ENCODE results near the gene EMC1. TPM values are rescaled to one million over a fixed set of nuclear protein-coding genes. Genes with fewer than 3 reads are reported as not detected.
A peak's percentile ranks its signal among the peaks of the same experiment; 100 is the strongest.

The EMC1 gene
- total RNA-seq, 2 experiments from 2014 or later: 21.9 to 22.2 TPM

DNA sequence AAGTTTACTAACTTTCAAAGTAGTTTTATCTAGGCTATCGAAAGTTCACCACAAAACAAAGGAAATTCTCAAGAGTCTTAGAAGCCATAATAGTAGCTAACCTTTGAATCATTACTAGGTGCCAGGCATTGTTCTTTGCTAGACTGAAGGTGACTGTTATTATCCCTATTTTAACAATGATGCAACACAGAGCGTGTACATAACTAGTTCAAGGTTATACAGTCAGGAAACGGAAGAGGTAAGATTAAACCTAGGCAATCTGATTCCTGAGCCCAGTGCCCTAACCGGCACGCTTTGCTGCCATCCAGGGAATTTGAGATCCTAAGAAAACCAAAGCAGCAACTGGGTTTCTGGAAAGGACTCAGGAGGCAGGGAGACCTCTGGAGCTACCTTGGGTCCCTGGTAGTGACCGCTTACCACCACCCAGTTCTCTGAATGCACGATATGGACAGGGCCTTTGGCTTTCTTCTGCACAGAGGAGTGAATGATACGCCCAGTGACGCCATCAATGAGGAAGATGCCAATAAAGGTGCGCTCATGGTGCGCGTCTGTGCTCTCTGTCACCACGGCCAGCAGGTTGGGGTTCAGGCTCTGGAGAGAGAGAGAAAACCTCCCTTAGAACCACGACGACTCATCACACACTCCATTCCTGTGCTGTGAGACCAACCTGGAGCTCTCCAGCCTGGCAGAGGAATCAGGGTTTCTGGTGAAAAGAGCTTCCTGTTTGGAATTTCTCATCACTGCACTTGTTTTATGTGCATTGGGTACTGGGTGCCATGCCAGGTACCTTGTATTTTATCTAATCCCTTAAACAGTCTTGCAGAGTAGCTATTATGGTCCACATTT lies 28.1 kb downstream of the EMC1 start:
- no peak overlapping the region for H3K4me3 Mint-ChIP-seq
- no peak overlapping the region for H3K27ac ChIP-seq (ENCODE audit: low read depth in 1 of 2, low read length in 2 of 2)
- no peaks in the 10 kb centered on the region for H3K4me1 ChIP-seq (ENCODE audit: insufficient read depth, low read length)
- H3K27ac Mint-ChIP-seq: peak overlapping the region; percentile 14
- ChIA-PET POLR2A (no interaction called here), CTCF (no interaction called here)
- intact Hi-C loops (cut with DNase I, micrococcal nuclease): no loop called here
- H3K9me3 ChIP-seq (ENCODE audit: control insufficient read depth in 1 of 2, insufficient read depth in 1 of 2, low read length in 2 of 2): no peaks in the 10 kb centered on the region
- peaks cover 84% of the 10 kb centered on the region for H3K36me3 ChIP-seq (ENCODE audit: insufficient read depth, low read length)
- ATAC-seq (ENCODE audit: poor library complexity) (no peak), DNase-seq (no peak)
- H3K36me3 Mint-ChIP-seq (ENCODE audit: low read depth): peaks cover 88% of the 10 kb centered on the region
- no peaks in the 10 kb centered on the region for H3K27me3 ChIP-seq (ENCODE audit: control insufficient read depth in 1 of 2, insufficient read depth in 2 of 2, low read length in 2 of 2)
- no peaks in the 10 kb centered on the region for H3K9me3 Mint-ChIP-seq
- H3K4me1 Mint-ChIP-seq (ENCODE audit: low read depth): no peaks in the 10 kb centered on the region
- TF ChIP-seq, protein P1, sequence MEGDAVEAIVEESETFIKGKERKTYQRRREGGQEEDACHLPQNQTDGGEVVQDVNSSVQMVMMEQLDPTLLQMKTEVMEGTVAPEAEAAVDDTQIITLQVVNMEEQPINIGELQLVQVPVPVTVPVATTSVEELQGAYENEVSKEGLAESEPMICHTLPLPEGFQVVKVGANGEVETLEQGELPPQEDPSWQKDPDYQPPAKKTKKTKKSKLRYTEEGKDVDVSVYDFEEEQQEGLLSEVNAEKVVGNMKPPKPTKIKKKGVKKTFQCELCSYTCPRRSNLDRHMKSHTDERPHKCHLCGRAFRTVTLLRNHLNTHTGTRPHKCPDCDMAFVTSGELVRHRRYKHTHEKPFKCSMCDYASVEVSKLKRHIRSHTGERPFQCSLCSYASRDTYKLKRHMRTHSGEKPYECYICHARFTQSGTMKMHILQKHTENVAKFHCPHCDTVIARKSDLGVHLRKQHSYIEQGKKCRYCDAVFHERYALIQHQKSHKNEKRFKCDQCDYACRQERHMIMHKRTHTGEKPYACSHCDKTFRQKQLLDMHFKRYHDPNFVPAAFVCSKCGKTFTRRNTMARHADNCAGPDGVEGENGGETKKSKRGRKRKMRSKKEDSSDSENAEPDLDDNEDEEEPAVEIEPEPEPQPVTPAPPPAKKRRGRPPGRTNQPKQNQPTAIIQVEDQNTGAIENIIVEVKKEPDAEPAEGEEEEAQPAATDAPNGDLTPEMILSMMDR (IDR thresholded peaks at IDR 0.05): no peak
- no peak overlapping the region for H3K4me3 ChIP-seq (ENCODE audit: low read length)
- H3K27me3 Mint-ChIP-seq: no peaks in the 10 kb centered on the region

DNA sequence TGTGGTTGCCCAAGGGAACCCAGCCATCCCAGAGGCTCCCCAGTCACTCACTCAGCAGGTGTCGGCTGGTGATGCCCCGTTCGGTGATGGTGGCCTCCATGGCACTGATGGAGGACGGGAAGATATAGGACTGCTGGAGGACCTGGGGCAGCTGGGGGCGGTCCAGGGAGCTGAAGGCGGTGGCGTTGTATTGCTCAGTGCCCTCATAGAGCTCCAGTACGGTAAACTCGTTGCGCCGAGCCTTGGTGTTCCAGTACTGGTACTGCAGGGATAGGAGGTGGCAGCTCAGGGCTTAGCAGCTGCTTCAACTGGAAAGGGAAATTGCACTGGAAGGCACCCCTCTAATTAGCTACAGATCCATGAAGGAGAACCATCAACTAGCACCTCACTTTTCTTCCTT lies 28.8 kb downstream of the EMC1 start:
- H3K27ac Mint-ChIP-seq: peak overlapping the region; percentile 14
- Histone ChIP-seq H3K4me3 (ENCODE audit: low read length) (no peak overlapping the region), H3K27me3 (ENCODE audit: control insufficient read depth in 1 of 2, insufficient read depth in 2 of 2, low read length in 2 of 2) (no peaks in the 10 kb centered on the region), H3K4me1 (ENCODE audit: insufficient read depth, low read length) (no peaks in the 10 kb centered on the region), H3K36me3 (ENCODE audit: insufficient read depth, low read length) (peaks cover 86% of the 10 kb centered on the region), H3K9me3 (ENCODE audit: control insufficient read depth in 1 of 2, insufficient read depth in 1 of 2, low read length in 2 of 2) (no peaks in the 10 kb centered on the region), H3K27ac (ENCODE audit: low read depth in 1 of 2, low read length in 2 of 2) (no peak overlapping the region)
- no peaks in the 10 kb centered on the region for H3K9me3 Mint-ChIP-seq
- TF ChIP-seq, protein P1 (IDR thresholded peaks at IDR 0.05): no peak
- intact Hi-C loops (cut with DNase I, micrococcal nuclease): no loop called here
- H3K27me3 Mint-ChIP-seq: no peaks in the 10 kb centered on the region
- H3K4me3 Mint-ChIP-seq: no peak overlapping the region
- no peak for DNase-seq
- CTCF ChIA-PET: no interaction called here
- POLR2A ChIA-PET: no interaction called here
- H3K4me1 Mint-ChIP-seq (ENCODE audit: low read depth): no peaks in the 10 kb centered on the region
- ATAC-seq (ENCODE audit: poor library complexity): no peak
- peaks cover 87% of the 10 kb centered on the region for H3K36me3 Mint-ChIP-seq (ENCODE audit: low read depth)

DNA sequence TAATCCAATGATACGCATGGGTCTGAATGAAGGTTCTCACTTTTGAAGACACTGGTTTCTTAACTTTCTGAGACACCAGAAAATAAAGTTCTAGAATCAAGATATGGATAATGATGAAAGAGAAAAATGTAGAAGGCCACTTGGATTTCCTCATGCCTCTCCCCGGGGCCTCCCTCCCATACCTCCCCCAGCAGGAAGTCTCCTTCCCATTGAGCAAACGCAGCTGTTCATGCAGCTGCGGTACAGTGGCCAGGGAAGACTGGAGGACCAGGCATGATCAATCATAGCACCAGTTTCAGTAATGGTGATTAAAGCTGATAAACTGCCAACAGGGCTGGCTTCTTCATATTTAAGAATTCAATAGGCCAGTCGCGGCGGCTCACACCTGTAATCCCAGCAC lies 30.3 kb downstream of the EMC1 start:
- no peaks in the 10 kb centered on the region for H3K27me3 ChIP-seq (ENCODE audit: control insufficient read depth in 1 of 2, insufficient read depth in 2 of 2, low read length in 2 of 2)
- H3K4me3 ChIP-seq (ENCODE audit: low read length): no peak overlapping the region
- no peak overlapping the region for H3K27ac ChIP-seq (ENCODE audit: low read depth in 1 of 2, low read length in 2 of 2)
- H3K27ac Mint-ChIP-seq: no peak overlapping the region
- ChIA-PET POLR2A (interaction anchor here (0.7 kb wide), 1 partner anchor 13 kb away, joined by 3 read pairs; no protein-coding TSS in a partner anchor), CTCF (no interaction called here)
- no peaks in the 10 kb centered on the region for H3K27me3 Mint-ChIP-seq
- H3K4me1 ChIP-seq (ENCODE audit: insufficient read depth, low read length): no peaks in the 10 kb centered on the region
- peaks cover 85% of the 10 kb centered on the region for H3K36me3 ChIP-seq (ENCODE audit: insufficient read depth, low read length)
- H3K36me3 Mint-ChIP-seq (ENCODE audit: low read depth): peaks cover 83% of the 10 kb centered on the region
- H3K4me3 Mint-ChIP-seq: no peak overlapping the region
- H3K4me1 Mint-ChIP-seq (ENCODE audit: low read depth): no peaks in the 10 kb centered on the region
- H3K9me3 Mint-ChIP-seq: no peaks in the 10 kb centered on the region
- TF ChIP-seq, protein P1 (IDR thresholded peaks at IDR 0.05): no peak
- H3K9me3 ChIP-seq (ENCODE audit: control insufficient read depth in 1 of 2, insufficient read depth in 1 of 2, low read length in 2 of 2): no peaks in the 10 kb centered on the region
- ATAC-seq (ENCODE audit: poor library complexity) (no peak), DNase-seq (no peak)
- intact Hi-C loops (cut with DNase I, micrococcal nuclease): no loop called here

Measured in CD4-positive, alpha-beta T cell (primary cell).